A673 (cell line): ENCODE results near the gene TSPAN4. TPM values are rescaled to one million over a fixed set of nuclear protein-coding genes. Genes with fewer than 3 reads are reported as not detected.

Experiments used
- BruUV-seq: library from RNA; stranded (reverse); fragments of 400-500 nt; replicated peaks from 2 replicates; lab custom pipeline; 2021; lab: Mats Ljungman, UMichigan
- CTCF ChIA-PET: fragments of 300-600 bp; sonication (Branson Sonifier 250); formaldehyde crosslinking; loops from one replicate; lab custom pipeline; 2022; ENCODE audit warnings: antibody characterized with exemption; lab: Charles Lee
- POLR2A ChIA-PET: fragments of 300-600 bp; sonication (Branson Sonifier 250); formaldehyde crosslinking; loops from one replicate; lab custom pipeline; 2022; ENCODE audit warnings: antibody characterized with exemption; ENCODE audit not compliant: low non-redundant PET; lab: Charles Lee
- DNase-seq: peaks from one replicate; pipeline ENCODE4 v3.0.0-alpha.2; 2015; ENCODE audit warnings: low spot score
- H3K27ac ChIP-seq: fragments of 200-600 bp; sonication (generic); 2 replicates; pipeline ENCODE4 v1.5.1; 2016; ENCODE audit warnings: mixed run types, low read depth, mild to moderate bottlenecking, mixed read lengths, antibody characterized with exemption, low read length; ENCODE audit not compliant: poor library complexity, severe bottlenecking
- H3K27me3 ChIP-seq: fragments of 200-600 bp; sonication (generic); replicated peaks from 2 replicates; pipeline ENCODE4 v1.6.1; 2017; ENCODE audit warnings: mixed run types, low read depth, mild to moderate bottlenecking, mixed read lengths, antibody characterized with exemption, low read length; ENCODE audit not compliant: insufficient read depth, poor library complexity
- H3K36me3 ChIP-seq: fragments of 200-600 bp; sonication (generic); 2 replicates; pipeline ENCODE4 v1.6.1; 2016; ENCODE audit warnings: mixed run types, mild to moderate bottlenecking, mixed read lengths, antibody characterized with exemption, low read length; ENCODE audit not compliant: insufficient read depth, poor library complexity, severe bottlenecking
- H3K4me1 ChIP-seq: fragments of 200-600 bp; sonication (generic); 2 replicates; pipeline ENCODE4 v1.6.1; 2017; ENCODE audit warnings: mixed run types, mild to moderate bottlenecking, mixed read lengths, antibody characterized with exemption, low read length; ENCODE audit not compliant: insufficient read depth, poor library complexity, severe bottlenecking
- H3K4me3 ChIP-seq: fragments of 200-600 bp; sonication (generic); 2 replicates; pipeline ENCODE4 v1.5.1; 2016; ENCODE audit warnings: low read depth, mixed run types, mild to moderate bottlenecking, mixed read lengths, low read length; ENCODE audit not compliant: poor library complexity, severe bottlenecking
- H3K9me3 ChIP-seq: fragments of 200-600 bp; sonication (generic); 2 replicates; pipeline ENCODE4 v1.6.1; 2016; ENCODE audit warnings: mixed run types, low read depth, mild to moderate bottlenecking, mixed read lengths, antibody characterized with exemption, low read length; ENCODE audit not compliant: poor library complexity, severe bottlenecking
- CTCF ChIP-seq: fragments of 300-800, 200-600 bp; sonication (generic); conservative IDR thresholded peaks from 2 replicates; pipeline ENCODE4 v1.5.1; 2017; ENCODE audit warnings: low read depth, mild to moderate bottlenecking, antibody characterized with exemption, low read length, moderate library complexity, mixed read lengths
- EZH2 ChIP-seq: fragments of 200-600 bp; sonication (generic); IDR thresholded peaks from 2 replicates; pipeline ENCODE4 v1.6.1; 2017; ENCODE audit warnings: borderline replicate concordance, low read depth, mild to moderate bottlenecking, mixed read lengths, antibody characterized with exemption, low read length; ENCODE audit not compliant: poor library complexity, severe bottlenecking
- intact Hi-C: fragments of 100-400 bp; cut with micrococcal nuclease; formaldehyde crosslinking; loops from one replicate; pipeline ENCODE4 v1.10.0; 2022; ENCODE audit not compliant: unreplicated experiment
- total RNA-seq: library from RNA; stranded (reverse); gene quantifications from 2 replicates; pipeline ENCODE4 v1.2.3, GENCODE V29; 2021

TSPAN4 gene
- total RNA-seq, 1 experiment from 2014 or later: 17.5 TPM

- no peak overlapping the region for H3K4me3 ChIP-seq
- CTCF ChIA-PET: interaction anchor here (0.6 kb wide), 1 partner anchor 493 kb away, joined by 3 read pairs; no protein-coding TSS in a partner anchor
Measured at GRCh38 chr11:905952-906351, 63.3 kb downstream of the TSPAN4 start.

GRCh38 chr11:907668-908067 lies 65.0 kb downstream of the TSPAN4 start:
- H3K4me1 ChIP-seq: peaks cover 9% of the 10 kb centered on the region
- no peak overlapping the region for H3K27ac ChIP-seq
- POLR2A ChIA-PET: no interaction called here
- DNase-seq: no peak
- no peaks in the 10 kb centered on the region for H3K9me3 ChIP-seq
- CTCF ChIA-PET: no interaction called here
- BruUV-seq: no TSS peak
- no peaks in the 10 kb centered on the region for H3K27me3 ChIP-seq
- peaks cover 9% of the 10 kb centered on the region for H3K36me3 ChIP-seq
- no peak overlapping the region for H3K4me3 ChIP-seq
- intact Hi-C loops: no loop called here
- TF ChIP-seq CTCF: no peak
- no peak for TF ChIP-seq EZH2

More at GRCh38 chr11:905952-906351, 63.3 kb downstream of the TSPAN4 start:
- H3K36me3 ChIP-seq: peaks cover 15% of the 10 kb centered on the region
- peaks cover 6% of the 10 kb centered on the region for H3K4me1 ChIP-seq
- no peak overlapping the region for H3K27ac ChIP-seq
- intact Hi-C loops: no loop called here
- POLR2A ChIA-PET: no interaction called here
- no TSS peak for BruUV-seq
- TF ChIP-seq EZH2: no peak
- no peak for TF ChIP-seq CTCF
- no peaks in the 10 kb centered on the region for H3K27me3 ChIP-seq
- no peak for DNase-seq
- H3K9me3 ChIP-seq: no peaks in the 10 kb centered on the region

- H3K4me1 ChIP-seq: peaks cover 9% of the 10 kb centered on the region
- no peak for DNase-seq
- POLR2A ChIA-PET: no interaction called here
- H3K9me3 ChIP-seq: no peaks in the 10 kb centered on the region
- no TSS peak for BruUV-seq
- peaks cover 4% of the 10 kb centered on the region for H3K36me3 ChIP-seq
- no peak overlapping the region for H3K27ac ChIP-seq
- CTCF ChIA-PET: no interaction called here
- no peak for TF ChIP-seq CTCF
- TF ChIP-seq EZH2: no peak
- intact Hi-C loops: no loop called here
- no peak overlapping the region for H3K4me3 ChIP-seq
- no peaks in the 10 kb centered on the region for H3K27me3 ChIP-seq
Measured at GRCh38 chr11:908273-908672, 65.6 kb downstream of the TSPAN4 start.
